GM19099 (cell line): ENCODE results near the gene FGF9.

ENCODE experiments used
- POLR2A ChIP-seq: IDR thresholded peaks from 3 replicates; pipeline ENCODE4 v1.6.1; 2011; ENCODE audit warnings: low read depth; ENCODE audit not compliant: insufficient read length; ENCODE audit errors: extremely low read depth

Gene FGF9

GRCh38 chr13:21688056-21688455 is 17.2 kb downstream of the FGF9 start:
- no peak for TF ChIP-seq POLR2A

DNA sequence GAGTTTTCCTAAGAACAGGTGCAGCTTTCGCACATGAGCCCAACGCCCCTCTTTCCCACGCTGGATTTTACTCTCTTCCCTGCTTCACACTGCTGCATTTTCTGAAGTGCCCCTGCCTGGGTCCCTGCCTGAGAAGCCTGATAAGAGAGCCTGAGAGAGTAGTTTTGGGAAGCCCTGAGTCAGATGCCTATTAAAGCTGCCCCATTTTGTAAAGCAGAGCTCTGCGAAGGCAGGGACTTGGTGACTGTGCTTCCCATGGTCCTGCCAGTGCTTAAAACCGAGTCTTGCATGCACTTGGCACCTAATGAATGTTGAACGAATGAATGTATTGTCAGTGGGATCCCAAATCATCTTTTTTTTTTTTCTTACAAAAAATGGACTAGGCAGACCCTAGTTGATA is 18.2 kb downstream of the FGF9 start:
- no peak for TF ChIP-seq POLR2A

DNA sequence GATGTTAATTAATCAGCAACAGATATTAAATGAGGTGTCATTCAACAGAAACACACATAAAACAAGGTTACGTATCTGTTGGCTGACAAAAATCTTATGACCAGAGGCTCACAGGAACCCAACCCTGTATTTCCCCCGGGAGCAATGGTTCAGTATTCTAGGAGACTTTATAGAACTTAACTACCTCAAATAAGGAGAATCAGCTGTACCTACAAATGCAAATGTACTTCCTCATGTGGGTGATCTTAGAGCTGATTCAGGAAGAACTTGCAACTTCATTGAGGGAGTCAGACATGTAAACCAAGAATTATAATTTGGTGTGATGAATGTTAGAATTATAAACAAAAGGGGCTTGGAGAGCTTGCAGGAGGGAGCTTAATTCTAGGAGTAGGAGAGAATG is 20.1 kb downstream of the FGF9 start:
- TF ChIP-seq POLR2A: no peak

GRCh38 chr13:21691500-21691899 is 20.6 kb downstream of the FGF9 start:
- no peak for TF ChIP-seq POLR2A

GRCh38 chr13:21691928-21692327 is 21.1 kb downstream of the FGF9 start:
- TF ChIP-seq POLR2A: no peak

GRCh38 chr13:21694831-21695230 is 24.0 kb downstream of the FGF9 start:
- TF ChIP-seq POLR2A: no peak

GRCh38 chr13:21695546-21695945 is 24.7 kb downstream of the FGF9 start:
- TF ChIP-seq POLR2A: no peak

DNA sequence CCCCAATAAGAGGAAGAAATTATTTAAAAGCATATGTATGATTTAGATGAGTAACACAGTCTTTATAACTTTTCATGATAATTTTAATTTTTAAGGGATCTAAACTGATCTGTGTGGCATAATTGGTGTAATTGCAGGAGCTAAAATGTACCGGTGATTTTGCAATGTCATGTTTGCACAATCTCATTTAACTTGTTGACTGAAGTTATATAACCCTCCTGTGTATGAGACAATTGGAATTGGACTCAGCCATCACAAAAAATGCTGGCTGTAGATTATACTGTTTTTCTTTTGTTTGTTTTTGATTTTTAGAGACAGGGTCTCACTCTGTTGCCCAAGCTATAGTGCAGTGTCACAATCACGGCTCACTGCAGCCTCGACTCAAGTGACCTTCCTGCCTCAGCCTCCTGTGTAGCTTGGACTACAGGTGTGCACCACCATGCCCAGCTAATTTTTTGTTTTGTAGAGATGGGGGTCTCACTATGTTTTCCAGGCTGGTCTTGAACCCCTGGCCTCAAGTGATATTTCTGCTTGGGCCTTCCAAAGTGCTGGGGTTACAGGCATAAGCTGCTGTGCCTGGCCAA is 26.1 kb downstream of the FGF9 start:
- TF ChIP-seq POLR2A: no peak

DNA sequence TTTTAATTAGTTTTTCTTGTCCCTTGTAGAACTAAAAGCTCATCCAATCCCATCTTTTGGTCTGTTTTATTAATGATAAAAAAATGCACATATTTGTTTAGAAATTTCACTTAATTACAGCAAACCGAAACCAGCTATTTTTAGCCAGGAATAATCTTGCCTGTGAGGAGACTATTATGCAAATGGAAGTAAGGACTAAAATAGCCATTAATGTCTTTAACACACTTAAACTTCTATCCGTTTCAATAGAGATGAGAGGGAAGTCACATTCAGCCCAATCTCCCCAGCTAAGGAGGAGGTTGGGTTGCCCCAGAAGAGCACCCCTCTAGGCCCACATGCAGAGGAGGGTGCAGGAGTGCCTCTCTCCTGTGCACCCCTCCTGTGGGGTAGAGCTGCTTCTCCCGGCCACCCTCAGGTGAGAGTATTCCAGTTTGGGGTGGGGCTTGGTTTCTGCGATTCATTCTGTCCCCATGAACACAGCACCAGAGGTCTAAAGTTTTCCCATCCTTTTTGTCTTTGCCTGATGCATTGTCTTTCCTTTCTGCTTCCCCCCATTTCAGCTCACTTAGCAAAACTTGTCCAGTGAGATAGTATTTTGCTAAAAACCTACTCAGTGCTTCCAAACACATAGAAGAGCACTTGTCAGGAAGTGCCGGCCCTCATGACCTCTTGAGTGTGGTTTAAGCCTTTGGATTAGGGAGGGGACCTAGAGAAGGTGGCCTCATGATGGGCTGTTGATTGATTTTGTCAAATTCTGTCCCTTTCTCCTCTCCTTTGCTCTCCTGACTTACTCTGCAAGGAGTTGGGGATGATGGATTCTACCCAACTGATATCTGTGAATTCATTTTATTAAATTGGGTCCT is 28.2 kb downstream of the FGF9 start:
- TF ChIP-seq POLR2A: no peak

DNA sequence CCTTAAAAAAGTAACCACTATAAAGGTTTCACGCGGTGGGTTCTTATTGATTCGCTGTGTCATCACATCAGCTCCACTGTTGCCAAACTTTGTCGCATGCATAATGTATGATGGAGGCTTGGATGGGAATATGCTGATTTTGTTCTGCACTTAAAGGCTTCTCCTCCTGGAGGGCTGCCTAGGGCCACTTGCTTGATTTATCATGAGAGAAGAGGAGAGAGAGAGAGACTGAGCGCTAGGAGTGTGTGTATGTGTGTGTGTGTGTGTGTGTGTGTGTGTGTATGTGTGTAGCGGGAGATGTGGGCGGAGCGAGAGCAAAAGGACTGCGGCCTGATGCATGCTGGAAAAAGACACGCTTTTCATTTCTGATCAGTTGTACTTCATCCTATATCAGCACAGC is 30.6 kb downstream of the FGF9 start:
- no peak for TF ChIP-seq POLR2A

DNA sequence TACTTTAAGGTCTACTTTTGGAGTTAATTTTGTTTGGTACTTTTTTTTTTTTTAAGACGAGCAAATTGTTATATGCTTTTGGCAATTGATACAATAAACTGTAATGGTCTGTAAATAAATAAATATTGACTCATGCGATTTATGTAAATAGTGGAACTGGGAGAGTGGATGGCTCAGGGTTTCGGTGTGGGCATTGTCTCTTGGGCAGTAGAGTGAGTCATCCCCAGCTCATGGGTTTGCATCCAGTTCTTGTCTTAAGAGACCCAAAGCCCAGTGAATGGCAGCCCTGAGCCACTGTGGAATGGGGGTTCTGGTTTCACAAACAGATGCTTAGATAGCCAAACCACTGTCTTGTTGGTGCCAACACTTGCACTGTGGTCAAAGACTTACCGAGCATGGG is 33.0 kb downstream of the FGF9 start:
- TF ChIP-seq POLR2A: no peak

DNA sequence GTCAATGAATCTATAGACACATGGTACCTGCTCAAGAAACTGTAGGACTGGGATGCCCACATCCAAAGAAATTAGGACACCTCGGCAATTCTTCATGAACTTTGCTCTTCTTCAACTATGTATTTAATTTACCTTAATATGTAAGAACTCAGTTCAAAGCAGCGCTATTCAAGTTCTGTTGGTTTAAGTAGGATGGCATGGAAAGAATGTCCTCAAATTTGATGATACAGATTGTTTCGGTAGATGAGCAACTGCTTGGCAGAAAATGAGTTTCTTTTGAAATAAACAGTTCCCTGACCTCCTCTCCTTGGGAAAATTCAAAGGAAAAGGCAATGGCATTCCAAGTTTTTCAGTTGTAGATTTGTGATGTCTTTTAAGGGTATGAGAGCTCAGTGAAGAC is 36.7 kb downstream of the FGF9 start:
- no peak for TF ChIP-seq POLR2A

GRCh38 chr13:21709697-21710096 is 38.8 kb downstream of the FGF9 start:
- no peak for TF ChIP-seq POLR2A

GRCh38 chr13:21710163-21710562 is 39.3 kb downstream of the FGF9 start:
- TF ChIP-seq POLR2A: no peak

- TF ChIP-seq POLR2A: no peak
Measured at GRCh38 chr13:21717817-21718216, 46.9 kb downstream of the FGF9 start.

GRCh38 chr13:21719463-21719862 is 48.6 kb downstream of the FGF9 start:
- no peak for TF ChIP-seq POLR2A

DNA sequence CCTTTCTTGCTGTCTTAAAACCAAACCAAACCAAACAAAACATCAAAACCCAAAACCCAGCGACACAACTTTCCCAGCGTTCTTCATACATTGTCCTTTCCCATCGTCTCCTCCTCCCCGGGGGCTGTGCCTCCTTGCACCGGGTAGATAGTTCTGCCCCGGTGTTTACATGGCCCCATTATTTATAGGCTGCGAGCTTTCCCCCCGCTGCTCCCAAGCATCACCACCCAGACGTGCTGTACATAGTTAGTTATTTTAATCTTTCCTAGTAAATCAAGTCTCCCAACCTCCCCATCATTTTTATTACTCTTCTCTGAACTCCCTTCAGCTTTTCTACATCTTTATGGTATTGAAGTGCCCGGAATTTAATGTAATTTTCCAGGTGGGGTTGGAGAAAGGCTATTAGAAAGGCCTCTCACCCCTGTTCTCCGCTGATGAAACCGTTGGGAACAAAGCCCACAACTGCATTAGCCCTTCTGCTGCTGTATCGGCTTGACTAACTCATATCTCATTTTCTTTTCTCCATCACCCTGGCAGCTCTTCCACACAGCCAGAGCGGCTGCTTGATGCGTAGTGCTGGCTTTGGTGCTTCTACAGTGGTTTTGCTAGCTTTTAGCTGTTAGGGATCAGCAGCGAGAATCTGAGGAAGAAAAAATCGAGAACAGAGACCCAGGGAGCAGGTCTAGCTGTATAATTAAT is 53.1 kb downstream of the FGF9 start:
- no peak for TF ChIP-seq POLR2A
